Myocyte (in vitro differentiated cells): ENCODE results near the gene KAZN. TPM values are rescaled to one million over a fixed set of nuclear protein-coding genes. Genes with fewer than 3 reads are reported as not detected.

Experiments
- DNase-seq: peaks from one replicate; pipeline ENCODE4 v3.0.0-alpha.2; 2012; ENCODE audit warnings: low read depth
- total RNA-seq: library from RNA; depleted of rRNA; stranded (reverse); fragments of >200 nt; gene quantifications from 2 replicates; pipeline ENCODE4 v1.2.3, GENCODE V29; 2014

KAZN gene
- total RNA-seq, 1 donor from 2014 or later = 15.0 TPM

- DNase-seq = no peak
These were observed 188.2 kb downstream of the KAZN start for GRCh38 chr1:14786681-14787080.

DNA sequence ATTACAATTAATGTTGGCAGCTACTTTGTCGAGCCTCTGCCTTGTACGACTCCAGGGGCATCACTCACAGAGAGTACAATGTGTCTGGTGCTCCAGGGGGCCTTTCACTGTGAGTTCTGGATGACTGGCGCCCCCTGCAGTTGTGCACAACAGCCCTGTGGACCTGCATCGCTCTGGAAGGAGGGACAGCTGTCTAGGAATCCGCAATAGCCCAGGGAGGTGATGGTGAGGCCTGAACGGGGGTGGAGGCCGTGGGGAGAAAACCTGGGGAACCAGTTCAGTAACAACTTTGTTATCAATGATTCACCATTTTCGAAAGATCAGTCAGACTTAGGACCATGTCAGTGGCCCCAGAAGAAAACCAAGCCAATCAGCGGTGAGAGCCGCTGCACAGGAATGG lies 189.1 kb downstream of the KAZN start:
- DNase-seq = no peak

GRCh38 chr1:14788080-14788479 lies 189.6 kb downstream of the KAZN start:
- DNase-seq = no peak

DNA sequence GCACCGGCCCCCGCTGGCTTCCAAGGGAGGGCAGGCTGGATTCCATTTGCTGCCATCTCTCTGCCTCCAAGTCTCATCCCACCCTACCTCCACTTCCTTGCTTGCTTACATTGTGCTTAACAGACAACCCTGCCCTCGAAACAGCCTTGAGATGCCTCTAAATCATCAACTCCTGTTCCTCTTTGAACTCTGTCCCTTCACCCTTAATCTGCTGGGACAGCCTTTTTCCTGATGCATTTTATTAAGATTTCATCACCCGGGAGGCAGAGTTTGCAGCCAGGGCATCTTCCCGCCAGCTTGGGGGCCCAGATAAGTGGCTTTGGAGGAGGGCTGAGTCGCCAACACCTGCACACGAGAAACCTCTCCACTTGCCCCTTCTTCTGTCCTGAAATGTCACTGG lies 192.5 kb downstream of the KAZN start:
- DNase-seq = no peak

DNA sequence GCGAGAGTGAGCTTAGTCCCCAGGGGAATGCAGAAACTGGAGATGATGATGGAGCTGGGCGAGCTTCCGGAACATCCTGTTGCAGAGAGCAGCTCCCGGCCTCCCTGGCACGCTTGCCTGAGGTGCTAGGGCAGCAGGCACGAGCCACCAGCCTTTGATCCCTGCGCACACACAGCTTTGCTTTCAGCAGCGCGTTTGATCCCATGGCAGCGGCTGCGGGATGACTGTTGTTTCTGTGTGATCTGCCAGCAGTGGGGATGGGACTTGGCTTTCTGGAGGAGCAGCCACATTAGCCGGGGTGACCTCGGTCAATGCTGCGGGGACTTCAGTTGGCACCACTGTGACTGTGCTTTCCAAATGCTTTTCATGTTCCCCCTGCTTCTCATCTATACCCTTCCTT lies 193.2 kb downstream of the KAZN start:
- DNase-seq = no peak

DNA sequence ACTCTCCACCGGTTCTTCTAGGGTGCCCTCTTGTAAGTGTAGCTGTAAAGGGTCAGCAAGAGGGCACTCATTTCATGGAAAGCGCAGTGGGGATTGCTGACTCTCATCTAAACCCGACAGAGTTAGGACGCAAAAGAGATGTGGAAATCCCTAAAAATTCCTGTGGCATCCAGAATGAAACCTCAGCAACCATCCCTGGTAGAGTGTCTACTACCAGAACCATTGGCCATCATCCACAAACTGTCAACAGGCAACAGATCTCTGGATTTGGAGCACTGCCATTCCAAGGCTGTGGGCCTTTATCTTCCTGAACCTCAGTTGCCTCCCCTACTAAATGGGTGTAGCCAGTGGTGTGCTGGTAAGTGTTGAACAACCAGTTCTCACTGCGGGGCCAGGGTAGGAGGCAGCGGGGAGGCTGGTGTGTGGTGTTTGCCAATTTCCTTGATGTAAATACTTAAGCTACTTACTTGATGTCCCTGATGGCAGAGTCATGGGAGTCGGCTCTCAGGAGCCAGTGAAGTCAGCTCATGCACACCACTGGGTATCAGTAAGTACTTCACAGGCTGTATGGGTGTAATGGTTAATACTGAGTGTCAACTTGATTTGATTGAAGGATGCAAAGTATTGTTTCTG lies 195.8 kb downstream of the KAZN start:
- DNase-seq = no peak

DNA sequence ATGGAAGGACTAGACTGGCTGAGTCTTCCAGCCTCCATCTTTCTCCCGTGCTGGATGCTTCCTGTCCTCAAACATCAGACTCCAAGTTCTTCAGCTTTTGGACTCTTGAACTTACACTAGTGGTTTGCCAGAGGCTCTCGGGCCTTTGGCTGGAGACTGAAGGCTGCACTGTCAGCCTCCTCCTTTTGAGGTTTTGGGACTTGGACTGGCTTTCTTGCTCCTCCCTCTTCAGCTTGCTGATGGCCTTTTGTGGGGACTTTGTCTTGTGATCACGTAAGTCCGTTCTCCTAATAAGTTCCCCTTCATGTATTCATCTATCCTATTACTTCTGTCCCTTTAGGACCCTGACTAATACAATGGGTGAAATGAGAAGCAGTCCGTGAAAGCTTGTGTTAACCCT lies 196.4 kb downstream of the KAZN start:
- no peak for DNase-seq

DNA sequence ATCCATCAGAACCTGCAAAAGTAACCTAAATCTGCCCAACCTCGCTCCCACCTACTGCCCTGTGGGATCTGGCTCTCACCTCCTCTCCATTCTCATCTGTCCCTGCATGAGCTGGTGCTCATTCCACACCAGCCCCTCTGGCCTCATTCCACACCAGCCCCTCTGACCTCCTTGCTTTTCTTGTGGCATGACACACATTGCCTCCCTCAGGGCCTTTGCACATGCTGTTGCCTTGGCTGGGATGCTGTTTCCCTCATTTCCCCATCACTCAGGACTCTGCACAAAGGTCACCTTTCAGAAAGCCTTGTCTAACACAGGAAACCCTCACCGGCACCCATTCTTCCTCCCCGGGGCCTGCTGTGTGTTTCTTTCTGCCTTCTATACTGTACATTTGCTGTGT lies 197.1 kb downstream of the KAZN start:
- DNase-seq = no peak

DNA sequence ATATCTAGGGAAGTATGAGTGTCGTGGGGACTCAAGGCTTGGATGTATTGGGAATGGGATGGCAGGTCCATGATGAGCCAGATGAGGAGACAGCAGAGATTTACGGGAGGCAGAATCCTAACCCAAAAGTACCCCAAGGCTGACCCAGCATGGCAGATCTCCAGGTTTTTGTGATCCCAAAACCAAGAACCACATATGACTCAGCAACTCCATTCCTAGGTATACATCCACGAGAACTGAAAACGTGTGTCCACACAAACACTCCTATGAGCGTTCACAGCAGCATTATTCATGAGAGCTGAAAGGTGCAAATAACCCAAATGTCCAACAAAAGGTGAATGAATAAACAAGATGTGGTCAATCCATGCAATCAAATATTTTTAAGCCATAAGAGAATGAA lies 201.5 kb downstream of the KAZN start:
- no peak for DNase-seq

GRCh38 chr1:14800500-14801076 lies 202.1 kb downstream of the KAZN start:
- no peak for DNase-seq

GRCh38 chr1:14803002-14803789 lies 204.7 kb downstream of the KAZN start:
- DNase-seq = no peak

DNA sequence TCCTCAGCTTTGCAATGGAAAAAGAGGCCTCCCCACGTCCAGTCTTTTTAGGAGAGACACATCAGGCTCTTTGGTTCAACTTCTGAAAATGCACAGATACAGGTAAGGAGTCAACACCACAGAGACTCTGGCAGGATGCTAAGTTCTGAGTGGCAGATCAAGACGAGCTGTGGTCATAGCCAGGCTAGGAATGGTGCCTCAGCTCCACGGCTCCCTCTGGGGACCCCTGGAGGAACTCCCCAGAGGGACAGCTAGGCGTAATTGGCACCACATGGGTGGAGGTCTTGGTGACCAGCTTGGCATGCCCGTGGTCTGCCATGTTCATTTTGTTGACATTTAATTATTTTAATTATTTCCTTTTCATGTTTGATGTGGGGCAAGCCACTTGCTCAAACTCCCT lies 206.1 kb downstream of the KAZN start:
- no peak for DNase-seq

- DNase-seq = no peak
These were observed 208.3 kb downstream of the KAZN start for GRCh38 chr1:14806772-14807171.

DNA sequence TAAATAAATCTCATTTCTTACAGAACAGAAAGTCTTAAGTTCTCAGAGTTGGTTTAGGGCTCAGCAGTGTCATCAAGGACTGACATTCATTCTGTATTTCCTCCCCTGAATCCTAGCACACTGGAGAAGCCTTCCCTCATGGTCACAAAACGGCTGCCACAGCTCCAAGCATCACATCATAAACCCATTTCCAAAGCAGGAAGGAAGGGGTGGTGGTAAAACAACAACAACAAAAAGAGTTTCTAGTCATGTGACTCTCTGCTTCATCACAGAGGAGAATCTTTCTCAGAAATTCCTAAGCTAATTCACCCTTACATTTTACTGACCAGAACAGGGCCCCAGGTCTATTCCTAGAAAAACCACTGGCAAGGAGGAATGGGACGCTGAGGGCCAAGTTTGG lies 210.3 kb downstream of the KAZN start:
- no peak for DNase-seq

DNA sequence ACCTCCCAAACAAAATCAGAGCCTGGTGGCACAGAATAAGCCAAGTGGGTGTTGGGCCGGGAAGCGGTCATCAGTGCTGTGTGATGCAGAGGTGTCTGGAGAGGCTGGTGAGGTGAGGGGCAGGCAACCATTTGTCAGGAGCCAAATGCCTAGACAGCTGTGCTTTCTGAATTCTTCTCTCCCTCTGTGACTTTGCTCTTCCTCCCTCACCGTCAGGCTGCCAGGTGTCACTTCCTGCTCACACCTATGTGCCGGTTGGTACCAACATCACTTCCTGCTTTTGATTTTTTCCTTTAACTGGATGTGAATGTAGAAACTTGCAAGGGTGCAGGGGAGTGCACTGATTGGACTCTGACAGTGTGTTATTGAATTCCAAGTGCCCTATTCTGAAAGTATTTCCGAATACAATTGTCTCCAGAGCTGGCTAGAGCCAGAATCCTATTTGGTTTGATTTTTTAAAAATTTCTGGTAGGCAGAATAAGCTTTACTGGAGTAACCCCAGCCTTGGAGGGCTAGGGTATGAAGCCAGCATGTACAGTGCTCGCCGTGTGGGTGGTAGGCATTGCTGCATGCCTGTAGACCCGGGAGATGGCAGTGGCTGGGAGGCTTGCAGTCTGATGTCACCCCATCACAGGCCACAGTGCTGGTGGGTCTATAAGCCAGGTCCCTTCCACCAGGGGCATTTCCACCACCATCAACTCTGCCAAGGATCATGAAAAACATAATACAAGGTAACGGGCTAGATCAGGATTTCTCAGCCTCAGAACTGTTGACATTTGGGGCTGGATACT lies 210.9 kb downstream of the KAZN start:
- DNase-seq = no peak

GRCh38 chr1:14810595-14811361 lies 212.3 kb downstream of the KAZN start:
- no peak for DNase-seq

DNA sequence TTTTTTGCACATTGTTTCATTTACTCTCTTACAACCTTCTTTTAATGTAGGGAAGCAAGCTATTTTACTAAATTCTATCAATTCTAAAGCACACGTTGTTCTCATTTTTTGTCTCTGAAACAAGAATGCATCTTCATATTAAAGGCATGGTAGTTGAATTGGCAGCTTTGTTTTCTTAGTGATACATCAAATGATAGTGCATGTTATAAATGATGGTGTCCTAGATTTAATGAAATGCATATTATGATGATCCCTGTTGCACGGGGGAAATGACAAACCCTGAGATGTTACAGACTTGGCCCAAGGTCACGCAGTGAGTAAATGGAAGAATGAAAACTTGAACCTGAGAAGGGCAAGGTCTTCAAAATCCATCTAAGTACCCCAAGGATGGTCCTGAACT lies 213.1 kb downstream of the KAZN start:
- no peak for DNase-seq

- no peak for DNase-seq
These were observed 213.7 kb downstream of the KAZN start for GRCh38 chr1:14812189-14812588.

- DNase-seq = no peak
These were observed 216.8 kb downstream of the KAZN start for GRCh38 chr1:14815175-14815877.
